Right renal cortex interstitium (tissue), 3 donors: ENCODE data around the gene XAB2. TPM values are rescaled to one million over a fixed set of nuclear protein-coding genes. Genes with fewer than 3 reads are reported as not detected.
"Not testable (repeated sequence)": the region's sequence is repeated elsewhere in the genome, so short reads cannot be mapped to it uniquely, and the experiment has no call there.

Experiments
- DNase-seq, 3 donors: peaks; one replicate each; pipeline ENCODE4 v3.0.0-alpha.2; 2013; ENCODE audit warnings: low read depth in 3 of 3, low spot score in 2 of 3
- polyA plus RNA-seq, 3 donors: library from polyadenylated mRNA; unstranded; fragments of 120-200 nt; gene quantifications; one replicate each; pipeline ENCODE4 v1.2.1, GENCODE V29; 2013; ENCODE audit not compliant: insufficient read length in 3 of 3

The XAB2 gene
- polyA plus RNA-seq, 3 donors: 30.3 to 35.7 (median 30.9) TPM

DNA sequence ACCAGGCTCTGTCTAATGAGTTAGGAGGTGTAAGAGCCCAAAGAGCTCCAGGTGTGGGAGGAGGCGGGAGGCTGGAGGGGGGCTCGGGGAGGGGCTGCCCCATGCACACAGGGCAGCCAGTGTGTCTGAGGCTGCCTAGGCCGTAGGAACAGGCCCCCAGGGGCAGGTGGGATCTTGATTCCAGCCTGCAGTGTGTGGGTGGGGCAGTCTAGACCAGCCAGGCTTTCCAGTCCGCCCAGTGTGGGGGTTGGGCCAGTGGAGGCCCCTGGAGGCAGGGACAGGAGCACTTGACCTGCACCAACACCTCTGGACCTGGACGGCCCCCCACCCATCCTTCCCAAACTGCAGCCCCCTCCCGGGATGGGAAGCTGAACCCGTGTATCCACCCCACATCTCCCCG is 39.1 kb downstream of the XAB2 start:
- DNase-seq: no peak

DNA sequence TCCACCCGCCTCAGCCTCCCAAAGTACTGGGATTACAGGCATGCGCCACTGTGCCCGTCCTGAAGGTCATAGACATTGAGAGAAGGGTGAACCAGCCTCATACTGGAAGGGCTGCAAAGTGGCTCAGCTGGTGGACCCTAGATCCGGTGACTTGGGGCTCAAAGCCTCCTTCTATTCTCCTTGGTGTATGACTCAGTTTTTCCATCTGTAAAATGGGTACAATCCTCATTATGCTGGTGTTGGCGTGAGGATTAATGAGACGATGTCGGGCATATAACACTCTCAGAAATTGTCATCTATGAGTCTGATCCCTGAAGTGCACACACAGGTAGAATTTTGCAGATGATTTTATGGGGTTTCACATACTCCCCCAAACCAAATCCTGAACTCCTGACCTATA is 39.5 kb downstream of the XAB2 start:
- no peak for DNase-seq

DNA sequence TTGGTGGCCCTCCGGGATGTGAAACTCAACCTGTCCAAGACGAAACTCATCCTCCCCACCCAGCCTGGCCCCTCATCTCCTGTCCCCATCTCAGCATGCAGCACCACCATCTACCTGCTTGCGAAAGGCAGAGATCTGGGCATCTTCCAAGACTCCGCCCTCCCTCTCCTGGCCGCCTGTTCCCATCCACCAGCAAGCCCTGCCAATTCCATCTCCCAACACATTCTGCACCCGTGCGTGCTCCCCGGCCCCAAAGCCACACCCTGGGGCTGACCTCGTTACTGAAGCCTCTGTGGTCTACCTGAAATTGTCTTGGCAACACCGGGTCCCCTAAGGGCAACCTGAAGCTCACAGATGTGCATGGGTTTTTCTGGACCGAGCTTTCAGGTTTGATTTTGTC is 46.9 kb downstream of the XAB2 start:
- no peak for DNase-seq

DNA sequence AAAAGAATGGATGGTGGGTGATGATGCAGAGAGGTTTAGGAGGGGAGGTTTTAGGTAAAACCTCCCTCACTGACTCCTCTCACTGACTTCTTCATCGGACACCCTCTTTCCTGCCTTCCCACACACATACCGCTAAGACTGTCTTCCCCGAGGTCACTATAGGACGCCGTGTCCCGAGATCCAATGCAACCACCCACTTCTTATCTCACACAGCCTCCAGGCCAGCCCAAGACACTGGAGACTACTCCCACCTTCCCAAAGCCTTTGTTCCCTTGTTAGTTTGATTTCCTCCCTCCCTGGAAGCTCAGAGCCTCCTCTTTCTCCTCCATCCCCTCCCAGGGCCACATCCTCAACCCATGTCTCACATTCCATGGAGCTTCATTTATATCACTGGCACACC is 50.2 kb downstream of the XAB2 start:
- DNase-seq: no peak

DNA sequence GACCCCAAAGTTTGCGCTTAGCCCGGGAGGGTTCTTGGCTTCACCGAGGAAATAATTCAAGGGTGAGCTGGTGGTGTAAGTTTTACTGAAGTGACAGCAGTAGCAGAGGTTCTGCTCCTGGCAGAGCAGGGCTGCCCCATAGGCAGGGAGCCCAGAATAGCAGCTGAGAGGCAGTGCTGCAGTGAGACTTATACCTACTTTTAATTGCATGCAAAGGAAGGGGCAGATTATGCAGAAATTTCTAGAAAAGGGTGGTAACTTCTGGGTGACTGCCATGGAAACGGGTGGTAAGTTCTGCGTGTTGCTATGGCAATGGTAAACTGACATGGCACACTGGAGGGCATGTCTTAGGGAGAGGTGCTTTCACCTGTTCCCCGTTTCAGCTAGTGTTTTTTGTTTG is 51.2 kb downstream of the XAB2 start:
- DNase-seq: no peak

DNA sequence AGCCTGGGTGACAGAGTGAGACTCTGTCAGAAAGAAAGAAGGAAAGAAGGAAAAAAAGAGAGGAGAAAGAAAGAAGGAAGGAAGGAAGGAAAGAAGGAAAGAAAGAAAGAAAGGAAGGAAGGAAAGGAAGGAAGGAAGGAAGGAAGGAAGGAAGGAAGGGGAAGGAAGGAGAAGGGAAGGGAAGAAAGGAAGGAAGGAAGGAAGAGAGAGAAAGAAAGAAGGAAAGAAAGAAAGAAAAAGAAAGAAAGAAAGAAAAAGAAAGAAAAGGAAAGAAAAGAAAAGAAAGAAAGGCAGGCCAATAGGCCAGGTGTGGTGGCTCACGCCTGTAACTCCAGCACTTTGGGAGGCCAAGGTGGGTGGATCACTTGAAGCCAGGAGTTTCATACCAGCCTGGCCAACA is 51.9 kb downstream of the XAB2 start:
- DNase-seq: not testable (repeated sequence)

DNA sequence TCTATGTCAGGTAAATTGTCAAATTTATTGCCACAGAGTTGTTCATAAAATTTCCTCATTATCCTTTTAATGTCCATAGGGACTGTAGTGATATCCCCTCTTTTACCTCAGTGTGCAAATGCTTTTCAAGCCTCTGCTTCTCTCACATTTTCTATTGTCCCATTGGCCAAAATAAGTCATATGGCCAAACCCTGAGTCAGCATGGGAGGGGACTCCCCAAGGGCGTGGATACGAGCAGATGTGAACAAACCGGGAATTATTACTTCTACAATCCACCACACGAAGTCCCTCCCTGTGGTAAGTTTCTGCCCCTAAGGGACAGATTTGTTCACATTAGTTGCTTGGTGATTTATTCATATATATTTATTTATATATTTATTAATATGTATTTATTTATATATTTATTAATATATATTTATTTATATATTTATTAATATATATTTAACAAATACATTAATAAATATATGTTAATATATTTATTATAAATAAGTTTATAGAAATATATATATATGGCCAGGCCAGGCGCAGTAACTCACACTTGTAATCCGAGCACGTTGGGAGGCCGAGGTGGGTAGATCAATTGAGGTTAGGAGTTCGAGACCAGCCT is 53.8 kb downstream of the XAB2 start:
- no peak for DNase-seq

DNA sequence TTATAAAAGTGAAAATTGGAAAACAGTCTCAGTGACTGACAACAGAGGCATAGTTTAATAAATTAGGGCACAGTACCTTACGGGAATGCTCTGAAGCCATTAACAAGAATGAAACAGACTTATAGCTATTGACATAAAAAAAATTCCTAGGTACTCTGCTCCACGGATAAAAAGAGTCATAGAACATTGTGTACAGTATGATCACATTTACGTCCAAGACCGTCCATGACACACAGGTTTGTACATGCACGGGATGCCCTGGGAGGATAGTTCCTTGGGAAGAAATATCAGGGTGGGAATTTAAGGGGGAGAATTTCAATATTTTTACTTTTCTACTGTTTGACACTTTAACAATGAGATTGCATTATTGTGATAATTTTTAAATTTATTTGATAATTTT is 58.6 kb downstream of the XAB2 start:
- no peak for DNase-seq

Other genes starting within 250 kb of the XAB2 start
- gene PEX11G, start 140.5 kb downstream of the XAB2 start, polyA plus RNA-seq: 1 to 10 TPM; 4.7 to 6.2 (median 5.4) TPM
- gene ZNF358, start 113.4 kb downstream of the XAB2 start, polyA plus RNA-seq: 10 to 100 TPM; 28.7 to 39.8 (median 32.4) TPM
- 10 to 100 TPM; 13.5 to 15.0 (median 13.9) TPM for gene MCOLN1, start 106.9 kb downstream of the XAB2 start, polyA plus RNA-seq
- 10 to 100 TPM; 29.4 to 39.1 (median 32.5) TPM for gene PNPLA6, start 93.8 kb downstream of the XAB2 start, polyA plus RNA-seq
- 10 to 100 TPM; 12.3 to 15.4 (median 12.5) TPM for gene CAMSAP3, start 33.7 kb downstream of the XAB2 start, polyA plus RNA-seq
- gene PET100, start 248 bp upstream of the XAB2 start, polyA plus RNA-seq: 100 to 1,000 TPM; 114 to 139 (median 125) TPM
- gene PCP2, start 4.2 kb upstream of the XAB2 start, polyA plus RNA-seq: under 1 TPM; 0.58 to 0.83 (median 0.62) TPM
- 10 to 100 TPM; 60.0 to 69.0 (median 61.0) TPM for gene STXBP2, start 7.6 kb upstream of the XAB2 start, polyA plus RNA-seq
- gene RETN, start 39.5 kb upstream of the XAB2 start, polyA plus RNA-seq: 1 to 10 TPM in 2 of 3 donors, under 1 TPM in 1; 0.64 to 1.5 (median 1.3) TPM
- under 1 TPM in 2 of 3 donors, not detected in 1; 0.10 to 0.44 TPM for gene MCEMP1, start 47.5 kb upstream of the XAB2 start, polyA plus RNA-seq
- 10 to 100 TPM; 39.8 to 49.0 (median 46.4) TPM for gene TRAPPC5, start 51.3 kb upstream of the XAB2 start, polyA plus RNA-seq
- gene FCER2, start 72.6 kb upstream of the XAB2 start, polyA plus RNA-seq: under 1 TPM in 1 of 3 donors, not detected in 2; 0.22 TPM
- not detected for gene CLEC4G, start 102.6 kb upstream of the XAB2 start, polyA plus RNA-seq
- gene CD209, start 118.0 kb upstream of the XAB2 start, polyA plus RNA-seq: 1 to 10 TPM in 2 of 3 donors, under 1 TPM in 1; 0.94 to 1.4 (median 1.3) TPM
- 1 to 10 TPM; 2.0 to 4.2 (median 2.1) TPM for gene CLEC4M, start 133.7 kb upstream of the XAB2 start, polyA plus RNA-seq
- 10 to 100 TPM; 14.1 to 17.9 (median 15.5) TPM for gene EVI5L, start 200.7 kb upstream of the XAB2 start, polyA plus RNA-seq
- gene PRR36, start 244.8 kb upstream of the XAB2 start, polyA plus RNA-seq: 1 to 10 TPM; 4.2 to 4.5 (median 4.3) TPM